ENCODE results near the gene CARS2.

DNA sequence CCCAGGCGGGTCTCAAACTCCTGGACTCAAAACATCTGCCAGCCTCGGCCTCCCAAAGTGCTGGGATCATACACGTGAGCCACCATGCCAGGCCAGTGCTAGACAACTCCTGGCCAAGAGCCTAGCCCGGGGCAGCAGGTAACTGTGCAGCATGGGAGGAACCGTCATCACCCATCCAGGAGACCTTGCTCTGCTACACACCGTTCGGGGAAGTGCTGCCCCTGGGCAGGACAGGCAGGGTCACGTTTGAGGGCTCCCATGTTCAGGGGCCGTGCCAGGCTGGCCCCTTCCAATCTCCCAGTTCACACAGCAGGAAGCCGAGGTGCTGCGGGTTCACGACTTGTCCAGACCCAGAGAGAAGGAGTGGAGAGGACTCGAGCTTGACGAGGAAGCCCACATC is 55.5 kb downstream of the CARS2 start:
- TF ChIP-seq POLR2A (IDR thresholded peaks at IDR 0.05; ENCODE audit: low read depth, low read length) (no peak), POLR2AphosphoS5 (IDR thresholded peaks at IDR 0.05; ENCODE audit: low read depth, low read length) (no peak), TAF1 (IDR thresholded peaks at IDR 0.05; ENCODE audit: borderline replicate concordance, low read depth, low read length) (no peak)
